K562 (cell line): Measurements from ENCODE around the gene QPRT. TPM values are rescaled to one million over a fixed set of nuclear protein-coding genes. Genes with fewer than 3 reads are reported as not detected.

Experiments
- CBFA2T3 ChIP-seq: fragments of 450-650 bp; IDR thresholded peaks from 2 replicates; pipeline ENCODE4 v1.6.1; 2017
- CC2D1A ChIP-seq: fragments of 450-650 bp; IDR thresholded peaks from 2 replicates; pipeline ENCODE4 v1.6.1; 2017; ENCODE audit warnings: mild to moderate bottlenecking
- E4F1 ChIP-seq: fragments of 250-450 bp; sonication (Bioruptor Pico); IDR thresholded peaks from 2 replicates; pipeline ENCODE4 v1.5.0; 2021; ENCODE audit warnings: mild to moderate bottlenecking, borderline replicate concordance
- ETV6 ChIP-seq, 3 experiments: fragments of 150-350 bp in 1 of 3; sonication (generic) in 1 of 3; formaldehyde crosslinking in 1 of 3; IDR thresholded peaks; 2 replicates each; pipeline versions ENCODE4 v1.6.1 to v1.8.0; 2014 to 2022; ENCODE audit warnings: borderline replicate concordance in 2 of 3, low read depth in 2 of 3, antibody characterized with exemption in 1 of 3, low read length in 1 of 3, mild to moderate bottlenecking in 1 of 3, missing genetic modification reagents in 1 of 3
- HDAC1 ChIP-seq, 2 experiments: fragments of 450-650 bp; IDR thresholded peaks; 2 replicates each; pipeline ENCODE4 v1.6.1; 2016 to 2017; ENCODE audit warnings: inconsistent platforms in 1 of 2, mild to moderate bottlenecking in 1 of 2, moderate library complexity in 1 of 2
- HDGF ChIP-seq: fragments of 450-650 bp; IDR thresholded peaks from 2 replicates; pipeline ENCODE4 v1.6.1; 2016
- HNRNPK ChIP-seq: fragments of 200-400 bp; formaldehyde crosslinking; IDR thresholded peaks from one replicate; pipeline ENCODE4 v1.6.1; 2018; ENCODE audit warnings: mild to moderate bottlenecking, low read depth, low read length; ENCODE audit not compliant: poor library complexity, severe bottlenecking
- LARP7 ChIP-seq: fragments of 450-650 bp; IDR thresholded peaks from 2 replicates; pipeline ENCODE4 v1.6.1; 2016
- MAZ ChIP-seq, 2 experiments: fragments of 450-650 bp in 1 of 2; sonication (generic) in 1 of 2; formaldehyde crosslinking; IDR thresholded peaks in 1 of 2; conservative IDR thresholded peaks in 1 of 2; 2 replicates each; pipeline versions ENCODE4 v1.4.0 to v1.5.0; 2020; ENCODE audit warnings: mild to moderate bottlenecking in 1 of 2, missing genetic modification reagents in 1 of 2
- MBD2 ChIP-seq: sonication (generic); IDR thresholded peaks from 2 replicates; pipeline ENCODE4 v1.6.1; 2016; ENCODE audit warnings: low read depth, borderline replicate concordance
- MXI1 ChIP-seq: IDR thresholded peaks from 2 replicates; pipeline ENCODE4 v1.6.1; 2011; ENCODE audit warnings: low read depth, mild to moderate bottlenecking, improper control_type of control experiment, low read length
- PCBP1 ChIP-seq: fragments of 200-400 bp; formaldehyde crosslinking; IDR thresholded peaks from 2 replicates; pipeline ENCODE4 v1.6.1; 2018; ENCODE audit warnings: mild to moderate bottlenecking, low read depth, low read length; ENCODE audit not compliant: poor library complexity, severe bottlenecking
- TAF1 ChIP-seq: IDR thresholded peaks from 2 replicates; pipeline ENCODE4 v1.6.1; 2011; ENCODE audit warnings: mild to moderate bottlenecking, low read length, moderate library complexity; ENCODE audit not compliant: insufficient read depth, control insufficient read depth, severe bottlenecking; ENCODE audit errors: extremely low read depth
- TEAD1 ChIP-seq, 2 experiments: fragments of 450-650 bp in 1 of 2; sonication (generic) in 1 of 2; formaldehyde crosslinking; IDR thresholded peaks; 2 replicates each; pipeline versions ENCODE4 v1.4.0 to v1.8.0; 2020 to 2022; ENCODE audit warnings: mild to moderate bottlenecking in 2 of 2, missing genetic modification reagents in 1 of 2
- VEZF1 ChIP-seq: fragments of 200-800 bp; sonication (Bioruptor generic); IDR thresholded peaks from 2 replicates; pipeline ENCODE4 v1.6.1; 2017; ENCODE audit warnings: missing genetic modification characterization, missing compliant biosample characterization
- ZKSCAN8 ChIP-seq: fragments of 200-800 bp; sonication (Bioruptor generic); IDR thresholded peaks from 2 replicates; pipeline ENCODE4 v1.6.1; 2016; ENCODE audit warnings: missing genetic modification characterization, missing compliant biosample characterization
- ZNF121 ChIP-seq: sonication (generic); formaldehyde crosslinking; conservative IDR thresholded peaks from 2 replicates; pipeline ENCODE4 v1.8.0; 2022; ENCODE audit warnings: missing genetic modification reagents
- ZNF140 ChIP-seq: fragments of 250-450 bp; sonication (Bioruptor Pico); IDR thresholded peaks from 2 replicates; pipeline ENCODE4 v1.8.0; 2021; ENCODE audit warnings: moderate library complexity, mild to moderate bottlenecking, inconsistent platforms
- ZNF589 ChIP-seq: fragments of 200-800 bp; sonication (Bioruptor generic); IDR thresholded peaks from 2 replicates; pipeline ENCODE4 v1.6.1; 2016; ENCODE audit warnings: low read depth, missing genetic modification characterization, missing compliant biosample characterization
- polyA plus RNA-seq, 8 experiments: library from polyadenylated mRNA; depleted of rRNA in 4 of 8; stranded (reverse) in 5 of 8; unstranded in 3 of 8; fragments of >200 nt; fragmentation: Nextera tagmentation in 2 of 8; fragmentation: Illumina TruSeq in 1 of 8; extraction: Ambion mirVana in 2 of 8; extraction: Trizol in 1 of 8; gene quantifications; 2 replicates each; pipeline versions ENCODE4 v1.2.1 to v1.2.3, GENCODE V29; 2011 to 2014; ENCODE audit warnings: inconsistent platforms in 1 of 8, missing spikeins in 1 of 8
- total RNA-seq, 7 experiments: library from RNA; depleted of rRNA in 6 of 7; stranded (reverse); fragments of >200 nt in 6 of 7; fragmentation: Illumina TruSeq in 2 of 7; extraction: Trizol in 2 of 7; gene quantifications; 2 replicates each; pipeline versions ENCODE4 v1.2.1 to v1.2.3, GENCODE V29; 2011 to 2021; ENCODE audit warnings: low replicate concordance in 1 of 7
- TF ChIP-seq, protein P1 (sequence below): fragments of 450-650 bp; IDR thresholded peaks from 2 replicates; pipeline ENCODE4 v1.6.1; 2016; ENCODE audit warnings: antibody characterized with exemption

Gene QPRT
- total and polyA plus RNA-seq, 9 of the 15 experiments (the other 6 are each of a cell fraction or from before 2014, with no cell fraction given): 7.7 to 112 (median 64.1) TPM

GRCh38 chr16:29710227-29711219 is 31.5 kb downstream of the QPRT start (continued):
- TF ChIP-seq VEZF1 (0 out of 2 replicates have a peak, but pooled peaks have one; percentile 20), MAZ (CRISPR knock-in tag; conservative IDR thresholded peaks at IDR 0.05 in 1 of 2, IDR thresholded peaks at IDR 0.05 in 1 of 2) (peak in 1 of 2 experiments; percentile 54; a peak in 1 of 4 replicates), TEAD1 (CRISPR knock-in tag; IDR thresholded peaks at IDR 0.05) (0 out of 4 replicates have a peak, but pooled peaks of 1 of the 2 experiments have one; percentile 40), ETV6 (IDR thresholded peaks at IDR 0.05; ENCODE audit: borderline replicate concordance in 1 of 2, low read depth in 2 of 2, low read length in 1 of 2) (no peak), ETV6 (CRISPR knock-in tag; IDR thresholded peaks at IDR 0.05; ENCODE audit: borderline replicate concordance) (no peak), HDGF (no peak), E4F1 (CRISPR knock-in tag) (no peak), LARP7 (no peak), ZNF140 (CRISPR knock-in tag) (no peak), MXI1 (no peak), CBFA2T3 (peak; percentile 17; the same call in 1 of the 2 replicates), CC2D1A (peak; percentile 41; the same call in 1 of the 2 replicates), PCBP1 (no peak), TAF1 (no peak), MBD2 (no peak), HDAC1 (IDR thresholded peaks at IDR 0.05) (peak in 1 of 2 experiments; percentile 31; a peak in 1 of 4 replicates), HNRNPK (no peak), ZNF589 (CRISPR knock-in tag) (no peak), ZNF121 (no peak), ZKSCAN8 (CRISPR knock-in tag) (no peak)
- TF ChIP-seq, protein P1, sequence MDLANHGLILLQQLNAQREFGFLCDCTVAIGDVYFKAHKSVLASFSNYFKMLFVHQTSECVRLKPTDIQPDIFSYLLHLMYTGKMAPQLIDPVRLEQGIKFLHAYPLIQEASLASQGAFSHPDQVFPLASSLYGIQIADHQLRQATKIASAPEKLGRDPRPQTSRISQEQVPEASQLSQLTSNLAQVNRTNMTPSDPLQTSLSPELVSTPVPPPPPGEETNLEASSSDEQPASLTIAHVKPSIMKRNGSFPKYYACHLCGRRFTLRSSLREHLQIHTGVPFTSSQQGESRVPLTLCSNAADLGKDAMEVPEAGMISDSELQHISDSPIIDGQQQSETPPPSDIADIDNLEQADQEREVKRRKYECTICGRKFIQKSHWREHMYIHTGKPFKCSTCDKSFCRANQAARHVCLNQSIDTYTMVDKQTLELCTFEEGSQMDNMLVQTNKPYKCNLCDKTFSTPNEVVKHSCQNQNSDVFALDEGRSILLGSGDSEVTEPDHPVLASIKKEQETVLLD: no peak
